LNCaP clone FGC (cell line): ENCODE data around the gene TRIM45.

Source experiments
- DNase-seq: peaks from one replicate; pipeline ENCODE4 v3.0.0-alpha.2; 2011; ENCODE audit warnings: low read depth
- H3K4me3 ChIP-seq: 2 replicates; pipeline ENCODE4 v1.5.1; 2011; ENCODE audit warnings: mild to moderate bottlenecking, low read depth, low read length, control low read depth
- CTCF ChIP-seq: IDR thresholded peaks from 2 replicates; pipeline ENCODE4 v1.5.1; 2012; ENCODE audit warnings: mild to moderate bottlenecking; ENCODE audit not compliant: control insufficient read depth, insufficient read depth; ENCODE audit errors: extremely low read depth

Gene TRIM45

GRCh38 chr1:117135329-117135728 lies 13.8 kb upstream of the TRIM45 start:
- no peak for DNase-seq
- no peak for TF ChIP-seq CTCF
- H3K4me3 ChIP-seq, result no peak overlapping the region

GRCh38 chr1:117130526-117130925 lies 9.0 kb upstream of the TRIM45 start:
- DNase-seq, result no peak
- H3K4me3 ChIP-seq, result no peak overlapping the region
- no peak for TF ChIP-seq CTCF

GRCh38 chr1:117128323-117129079 lies 7.0 kb upstream of the TRIM45 start:
- peak; percentile 57 for DNase-seq

GRCh38 chr1:117127795-117128194 lies 6.2 kb upstream of the TRIM45 start:
- no peak for TF ChIP-seq CTCF
- no peak overlapping the region for H3K4me3 ChIP-seq
- no peak for DNase-seq

More at GRCh38 chr1:117128323-117129079, 7.0 kb upstream of the TRIM45 start:
- no peak overlapping the region for H3K4me3 ChIP-seq
- peak; percentile 42 for TF ChIP-seq CTCF

GRCh38 chr1:117124661-117125060 lies 3.1 kb upstream of the TRIM45 start:
- TF ChIP-seq CTCF, result no peak
- no peak overlapping the region for H3K4me3 ChIP-seq
- DNase-seq, result no peak

- DNase-seq, result no peak
- H3K4me3 ChIP-seq, result no peak overlapping the region
- no peak for TF ChIP-seq CTCF
Measured at GRCh38 chr1:117123274-117123673, 1.7 kb upstream of the TRIM45 start.
